ENCODE measurements around the gene UIMC1. TPM values are rescaled to one million over a fixed set of nuclear protein-coding genes. Genes with fewer than 3 reads are reported as not detected.

UIMC1 gene
- total and polyA plus RNA-seq, 2 donors from 2014 or later: 16.2 to 37.9 TPM

- H3K36me3 ChIP-seq (ENCODE audit: control insufficient read depth in 2 of 3, insufficient read depth in 3 of 3, low read length in 3 of 3): no peaks in the 10 kb centered on the region
- no peaks in the 10 kb centered on the region for H3K27me3 ChIP-seq (ENCODE audit: control insufficient read depth, insufficient read depth, low read length)
- DNase-seq: no peak
- intact Hi-C loops (cut with DNase I): no loop called here
- no peak overlapping the region for H3K9ac ChIP-seq (ENCODE audit: low read length in 3 of 3)
- TF ChIP-seq CTCF (IDR thresholded peaks at IDR 0.05; ENCODE audit: borderline replicate concordance, extremely low read depth, insufficient read depth): no peak
- FAIRE-seq: no peak
- no peaks in the 10 kb centered on the region for H3K9me3 ChIP-seq (ENCODE audit: control insufficient read depth in 2 of 3, insufficient read depth in 1 of 3, low read length in 3 of 3)
- H3K4me3 ChIP-seq (ENCODE audit: low read length in 3 of 3): no peak overlapping the region
- H3K27ac ChIP-seq (ENCODE audit: low read depth in 2 of 2, low read length in 2 of 2): no peak overlapping the region
- H3K4me1 ChIP-seq (ENCODE audit: control insufficient read depth in 2 of 3, insufficient read depth in 2 of 3, low read depth in 1 of 3, low read length in 3 of 3): no peaks in the 10 kb centered on the region
These were observed 120.0 kb downstream of the UIMC1 start for GRCh38 chr5:176886336-176887251.

GRCh38 chr5:176884571-176884890 is 122.0 kb downstream of the UIMC1 start:
- DNase-seq (no peak), FAIRE-seq (no peak)
- intact Hi-C loops (cut with DNase I): no loop called here
- no peak overlapping the region for H3K9ac ChIP-seq (ENCODE audit: low read length in 3 of 3)
- no peaks in the 10 kb centered on the region for H3K4me1 ChIP-seq (ENCODE audit: control insufficient read depth in 2 of 3, insufficient read depth in 2 of 3, low read depth in 1 of 3, low read length in 3 of 3)
- no peaks in the 10 kb centered on the region for H3K36me3 ChIP-seq (ENCODE audit: control insufficient read depth in 2 of 3, insufficient read depth in 3 of 3, low read length in 3 of 3)
- H3K4me3 ChIP-seq (ENCODE audit: low read length in 3 of 3): no peak overlapping the region
- H3K27ac ChIP-seq (ENCODE audit: low read depth in 2 of 2, low read length in 2 of 2): no peak overlapping the region
- H3K27me3 ChIP-seq (ENCODE audit: control insufficient read depth, insufficient read depth, low read length): no peaks in the 10 kb centered on the region
- no peak for TF ChIP-seq CTCF (IDR thresholded peaks at IDR 0.05; ENCODE audit: borderline replicate concordance, extremely low read depth, insufficient read depth)
- no peaks in the 10 kb centered on the region for H3K9me3 ChIP-seq (ENCODE audit: control insufficient read depth in 2 of 3, insufficient read depth in 1 of 3, low read length in 3 of 3)

GRCh38 chr5:176883700-176884570 is 122.6 kb downstream of the UIMC1 start:
- H3K27ac ChIP-seq (ENCODE audit: low read depth in 2 of 2, low read length in 2 of 2): no peak overlapping the region
- no peak for FAIRE-seq
- TF ChIP-seq CTCF (IDR thresholded peaks at IDR 0.05; ENCODE audit: borderline replicate concordance, extremely low read depth, insufficient read depth): no peak

More at GRCh38 chr5:176883700-176884570, 122.6 kb downstream of the UIMC1 start:
- intact Hi-C loops (cut with DNase I): no loop called here
- H3K9ac ChIP-seq (ENCODE audit: low read length in 3 of 3): no peak overlapping the region
- H3K9me3 ChIP-seq (ENCODE audit: control insufficient read depth in 2 of 3, insufficient read depth in 1 of 3, low read length in 3 of 3): no peaks in the 10 kb centered on the region
- DNase-seq: peak in 1 of 5 donors; percentile 9
- H3K27me3 ChIP-seq (ENCODE audit: control insufficient read depth, insufficient read depth, low read length): no peaks in the 10 kb centered on the region
- no peaks in the 10 kb centered on the region for H3K36me3 ChIP-seq (ENCODE audit: control insufficient read depth in 2 of 3, insufficient read depth in 3 of 3, low read length in 3 of 3)
- H3K4me1 ChIP-seq (ENCODE audit: control insufficient read depth in 2 of 3, insufficient read depth in 2 of 3, low read depth in 1 of 3, low read length in 3 of 3): no peaks in the 10 kb centered on the region
- H3K4me3 ChIP-seq (ENCODE audit: low read length in 3 of 3): no peak overlapping the region
